ENCODE data around the gene SPOP. TPM values are rescaled to one million over a fixed set of nuclear protein-coding genes. Genes with fewer than 3 reads are reported as not detected.
A peak's percentile ranks its signal among the peaks of the same experiment; 100 is the strongest.

SPOP gene
- total and polyA plus RNA-seq, 9 of the 15 experiments (the other 6 are each of a cell fraction or from before 2014, with no cell fraction given): 34.2 to 65.9 (median 39.7) TPM

- TF ChIP-seq CREB3 (tag; conservative IDR thresholded peaks at IDR 0.05; ENCODE audit: low read depth) (no peak), PURB (CRISPR knock-in tag; IDR thresholded peaks at IDR 0.05; ENCODE audit: low read depth) (no peak), GABPA (tag; conservative IDR thresholded peaks at IDR 0.05; ENCODE audit: low read depth) (no peak), ZNF740 (CRISPR knock-in tag; IDR thresholded peaks at IDR 0.05) (0 out of 2 replicates have a peak, but pooled peaks have one; percentile 38), ZNF740 (tag; IDR thresholded peaks at IDR 0.05) (no peak), OTX1 (CRISPR knock-in tag; IDR thresholded peaks at IDR 0.05) (no peak), ZSCAN29 (IDR thresholded peaks at IDR 0.05) (no peak), ZNF184 (CRISPR knock-in tag; IDR thresholded peaks at IDR 0.05) (no peak), TCFL5 (CRISPR knock-in tag; conservative IDR thresholded peaks at IDR 0.05) (no peak), CBX8 (IDR thresholded peaks at IDR 0.05; ENCODE audit: borderline replicate concordance, extremely low read depth, low read depth, low read length, poor library complexity, severe bottlenecking) (no peak), SP2 (IDR thresholded peaks at IDR 0.05; ENCODE audit: extremely low read depth, low read depth, low read length, poor library complexity, severe bottlenecking) (no peak), MBD1 (CRISPR knock-in tag; IDR thresholded peaks at IDR 0.05) (no peak), TEAD4 (IDR thresholded peaks at IDR 0.05; ENCODE audit: low read length) (no peak), TEAD4 (CRISPR knock-in tag; IDR thresholded peaks at IDR 0.05; ENCODE audit: borderline replicate concordance) (no peak), PRDM10 (IDR thresholded peaks at IDR 0.05; ENCODE audit: partially characterized antibody) (no peak), SIX5 (IDR thresholded peaks at IDR 0.05; ENCODE audit: borderline replicate concordance in 1 of 2, insufficient read depth in 1 of 2, low read depth in 1 of 2, low read length in 2 of 2) (no peak), C11orf30 (IDR thresholded peaks at IDR 0.05; ENCODE audit: low read depth) (no peak), ZNF354B (CRISPR knock-in tag; IDR thresholded peaks at IDR 0.05) (no peak), MEF2A (IDR thresholded peaks at IDR 0.05; ENCODE audit: control insufficient read depth, low read depth, low read length) (no peak), BRD4 (IDR thresholded peaks at IDR 0.05) (no peak), KLF13 (tag; IDR thresholded peaks at IDR 0.05; ENCODE audit: borderline replicate concordance, low read depth) (peak; percentile 83)
These were observed 102.2 kb downstream of the SPOP start, which contains the start of gene NXPH3 (continued) for GRCh38 chr17:49575679-49576087.
